KMS-11 (cell line): Measurements from ENCODE around the gene DHH.

Experiments used
- H2AFZ ChIP-seq: fragments of 200-600 bp; sonication (generic); 2 replicates; pipeline ENCODE4 v1.6.1; 2016; ENCODE audit warnings: antibody characterized with exemption, mixed run types, low read depth
- H3K27ac ChIP-seq: fragments of 200-600 bp; sonication (generic); 2 replicates; pipeline ENCODE4 v1.6.1; 2016; ENCODE audit warnings: mild to moderate bottlenecking, mixed run types
- H3K27me3 ChIP-seq: fragments of 200-600 bp; sonication (generic); 2 replicates; pipeline ENCODE4 v1.6.1; 2017; ENCODE audit warnings: mild to moderate bottlenecking, low read depth, mixed run types, moderate library complexity; ENCODE audit not compliant: insufficient read depth
- H3K36me3 ChIP-seq: fragments of 200-600 bp; sonication (generic); 2 replicates; pipeline ENCODE4 v1.6.1; 2017; ENCODE audit warnings: mild to moderate bottlenecking, mixed run types; ENCODE audit not compliant: insufficient read depth
- H3K4me1 ChIP-seq: fragments of 200-600 bp; sonication (generic); 2 replicates; pipeline ENCODE4 v1.6.1; 2016; ENCODE audit warnings: mild to moderate bottlenecking, low read depth, mixed run types; ENCODE audit not compliant: poor library complexity, severe bottlenecking
- H3K4me2 ChIP-seq: fragments of 200-600 bp; sonication (generic); 2 replicates; pipeline ENCODE4 v1.7.0; 2016; ENCODE audit warnings: mild to moderate bottlenecking, mixed run types
- H3K4me3 ChIP-seq: fragments of 200-600 bp; sonication (generic); IDR thresholded peaks from 2 replicates; pipeline ENCODE4 v1.6.1; 2017; ENCODE audit warnings: low read depth, low read length, mixed read lengths; ENCODE audit not compliant: insufficient read depth
- H3K79me2 ChIP-seq: fragments of 200-600 bp; sonication (generic); 2 replicates; pipeline ENCODE4 v1.6.1; 2016; ENCODE audit warnings: low read depth, mixed run types; ENCODE audit not compliant: insufficient read depth
- H3K9ac ChIP-seq: fragments of 200-600 bp; sonication (generic); 2 replicates; pipeline ENCODE4 v1.6.1; 2016; ENCODE audit warnings: mild to moderate bottlenecking, mixed run types
- H4K20me1 ChIP-seq: fragments of 200-600 bp; sonication (generic); 2 replicates; pipeline ENCODE4 v1.6.1; 2016; ENCODE audit warnings: mild to moderate bottlenecking, mixed run types; ENCODE audit not compliant: insufficient read depth
- CTCF ChIP-seq: fragments of 200-600 bp; sonication (generic); conservative IDR thresholded peaks from 2 replicates; pipeline ENCODE4 v1.6.1; 2017; ENCODE audit warnings: low read depth, mild to moderate bottlenecking, antibody characterized with exemption, low read length, moderate library complexity, mixed read lengths

The DHH gene

GRCh38 chr12:49041036-49041880 lies 53.3 kb downstream of the DHH start:
- Histone ChIP-seq H3K4me2 (no peak overlapping the region), H3K9ac (no peak overlapping the region), H3K27ac (no peak overlapping the region), H3K4me1 (no peaks in the 10 kb centered on the region), H2AFZ (no peak overlapping the region), H3K79me2 (no peaks in the 10 kb centered on the region), H3K4me3 (no peak overlapping the region), H4K20me1 (no peaks in the 10 kb centered on the region), H3K36me3 (peaks cover 21% of the 10 kb centered on the region; the same call in 1 of the 2 replicates), H3K27me3 (no peaks in the 10 kb centered on the region)
- no peak for TF ChIP-seq CTCF

DNA sequence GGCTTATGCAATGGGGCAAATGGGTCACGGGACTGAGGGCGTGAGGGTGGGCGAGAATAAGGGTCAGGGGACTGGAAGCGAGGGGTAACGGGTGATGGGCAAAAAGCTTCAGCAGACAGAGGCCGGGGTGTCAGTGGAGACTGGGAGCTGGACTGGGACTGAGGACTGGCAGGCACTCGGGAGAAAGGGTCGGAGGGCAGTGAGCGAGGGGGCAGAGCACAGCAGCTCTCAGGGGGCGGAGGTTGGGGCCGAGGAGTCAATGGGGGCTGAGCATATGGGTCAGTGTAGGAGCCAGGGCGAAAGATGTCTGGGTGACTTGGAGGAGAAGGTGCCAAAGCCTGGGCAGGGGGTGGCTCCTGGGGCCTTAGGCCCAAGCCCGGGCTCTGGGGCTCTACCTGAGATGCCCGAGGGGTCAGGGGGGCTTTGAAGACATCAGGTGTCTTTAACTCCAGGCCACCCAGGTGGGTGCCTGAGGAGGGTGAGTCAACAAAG lies 54.2 kb downstream of the DHH start:
- H3K36me3 ChIP-seq: peaks cover 21% of the 10 kb centered on the region; the same call in 1 of the 2 replicates
- H3K4me2 ChIP-seq: no peak overlapping the region
- no peak for TF ChIP-seq CTCF
- no peaks in the 10 kb centered on the region for H3K4me1 ChIP-seq
- H3K79me2 ChIP-seq: no peaks in the 10 kb centered on the region
- no peak overlapping the region for H3K9ac ChIP-seq
- no peak overlapping the region for H2AFZ ChIP-seq
- no peaks in the 10 kb centered on the region for H4K20me1 ChIP-seq
- no peaks in the 10 kb centered on the region for H3K27me3 ChIP-seq
- H3K4me3 ChIP-seq: no peak overlapping the region
- no peak overlapping the region for H3K27ac ChIP-seq

- no peak for TF ChIP-seq CTCF
- Histone ChIP-seq H3K79me2 (no peaks in the 10 kb centered on the region), H3K9ac (no peak overlapping the region), H3K27me3 (no peaks in the 10 kb centered on the region), H3K36me3 (peaks cover 21% of the 10 kb centered on the region; the same call in 1 of the 2 replicates), H3K4me3 (no peak overlapping the region), H2AFZ (no peak overlapping the region), H3K4me1 (no peaks in the 10 kb centered on the region), H4K20me1 (no peaks in the 10 kb centered on the region), H3K4me2 (no peak overlapping the region), H3K27ac (no peak overlapping the region)
Observed at GRCh38 chr12:49039421-49040363, 54.9 kb downstream of the DHH start.

- no peak overlapping the region for H3K4me3 ChIP-seq
- no peak overlapping the region for H3K27ac ChIP-seq
- H3K4me2 ChIP-seq: no peak overlapping the region
- H2AFZ ChIP-seq: no peak overlapping the region
- H3K9ac ChIP-seq: no peak overlapping the region
- TF ChIP-seq CTCF: no peak
- H3K4me1 ChIP-seq: no peaks in the 10 kb centered on the region
- H4K20me1 ChIP-seq: no peaks in the 10 kb centered on the region
- peaks cover 21% of the 10 kb centered on the region; the same call in 1 of the 2 replicates for H3K36me3 ChIP-seq
- no peaks in the 10 kb centered on the region for H3K79me2 ChIP-seq
- H3K27me3 ChIP-seq: no peaks in the 10 kb centered on the region
Observed at GRCh38 chr12:49038291-49038955, 56.2 kb downstream of the DHH start.
